GM21390 (cell line): ENCODE measurements around the gene RERE.

Experiments
- ATAC-seq: cut with Tn5 transposase; IDR thresholded peaks from one replicate; pipeline ENCODE4 v1.9.1; 2021; ENCODE audit not compliant: unreplicated experiment

The RERE gene

DNA sequence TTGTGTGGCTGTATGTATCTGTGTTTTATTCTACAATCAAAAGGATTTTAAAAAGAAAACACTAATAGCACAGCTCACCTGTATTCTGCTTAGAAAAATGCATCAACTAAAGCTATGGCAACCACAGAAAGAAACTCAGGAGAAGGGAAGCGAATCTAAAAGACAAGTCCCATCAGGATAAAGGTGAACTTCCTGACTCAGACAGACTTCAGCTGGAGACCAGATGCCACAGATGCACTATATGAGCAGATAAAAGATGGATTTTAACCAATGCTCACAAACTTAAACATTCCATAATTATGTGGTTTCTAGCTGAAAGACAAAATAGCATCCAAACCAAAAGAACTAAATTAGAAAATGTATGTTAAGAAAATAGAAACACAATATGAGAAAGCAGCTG, 231.0 kb downstream of the RERE start:
- ATAC-seq = no peak

DNA sequence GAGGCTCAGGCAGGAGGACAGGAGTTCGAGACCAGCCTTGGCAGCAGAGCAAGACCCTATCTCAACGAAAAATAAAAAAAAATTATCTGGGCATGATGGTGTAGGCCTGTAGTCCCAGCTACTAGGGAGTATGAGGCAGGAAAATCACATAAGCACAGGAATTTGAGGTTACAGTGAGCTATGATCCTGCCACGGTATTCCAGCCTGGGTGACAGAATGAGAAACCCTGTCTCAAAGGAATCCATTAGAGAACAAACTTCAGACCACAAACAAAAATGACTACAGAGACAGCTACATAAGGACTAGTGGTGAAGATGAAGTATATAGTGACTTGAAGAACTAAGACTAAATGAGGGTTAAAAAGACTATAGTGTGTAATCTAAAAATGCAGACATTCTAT, 233.1 kb downstream of the RERE start:
- no peak for ATAC-seq

DNA sequence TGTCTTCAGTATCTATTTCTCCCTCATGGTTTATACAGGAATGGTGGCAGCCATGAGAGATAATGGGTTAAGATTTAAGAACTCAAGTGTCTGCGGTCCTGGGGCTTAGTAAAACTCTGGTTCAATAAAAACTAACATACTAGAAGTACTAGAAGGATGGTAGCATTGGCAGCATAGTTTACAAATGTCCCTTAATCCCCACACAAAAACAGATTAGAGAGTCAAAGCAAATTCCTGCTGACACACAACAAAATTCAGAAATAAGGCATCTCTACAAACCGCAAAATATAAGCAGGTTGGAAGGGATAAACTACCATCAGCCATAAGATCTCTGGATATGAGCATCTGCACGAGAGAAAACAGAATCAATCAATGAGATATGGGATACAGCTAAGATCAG, 234.4 kb downstream of the RERE start:
- ATAC-seq = no peak

DNA sequence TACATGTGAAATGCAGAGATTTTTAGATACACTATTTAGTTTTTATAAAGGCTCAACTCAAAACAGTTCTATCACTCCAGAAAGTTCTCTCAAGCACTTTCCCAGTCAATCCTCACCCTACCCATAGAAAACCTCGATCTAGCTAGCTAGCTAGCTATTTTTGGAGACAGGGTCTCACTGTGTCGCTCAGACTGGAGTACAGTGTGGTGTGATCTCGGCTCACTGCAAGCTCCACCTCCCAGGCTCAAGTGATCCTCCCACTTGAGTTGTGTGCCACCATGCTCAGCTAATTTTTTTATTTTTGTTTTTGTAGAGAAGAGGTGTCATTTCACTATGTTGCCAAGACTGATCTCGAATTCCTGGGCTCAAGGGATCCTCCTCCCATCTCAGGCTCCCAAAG, 236.9 kb downstream of the RERE start:
- ATAC-seq = no peak

DNA sequence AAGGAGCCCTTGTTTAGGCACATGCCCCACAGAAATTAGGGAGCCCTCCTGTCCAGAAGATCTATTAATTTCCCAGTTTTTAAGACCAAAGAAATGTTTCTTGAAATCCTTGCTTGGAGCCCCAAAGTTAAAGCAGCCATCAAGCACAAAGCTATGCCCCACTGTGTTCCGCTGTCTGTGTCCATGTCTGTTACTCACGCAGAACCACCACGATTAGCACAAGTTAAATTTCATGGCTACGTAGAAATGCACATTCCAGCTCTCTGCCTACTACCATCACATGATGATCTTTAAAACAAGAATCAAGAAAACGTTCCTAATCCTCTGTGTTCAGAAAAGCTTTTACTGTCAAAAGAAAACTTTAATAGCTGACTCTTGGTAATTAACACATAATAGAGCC, 238.5 kb downstream of the RERE start:
- no peak for ATAC-seq

DNA sequence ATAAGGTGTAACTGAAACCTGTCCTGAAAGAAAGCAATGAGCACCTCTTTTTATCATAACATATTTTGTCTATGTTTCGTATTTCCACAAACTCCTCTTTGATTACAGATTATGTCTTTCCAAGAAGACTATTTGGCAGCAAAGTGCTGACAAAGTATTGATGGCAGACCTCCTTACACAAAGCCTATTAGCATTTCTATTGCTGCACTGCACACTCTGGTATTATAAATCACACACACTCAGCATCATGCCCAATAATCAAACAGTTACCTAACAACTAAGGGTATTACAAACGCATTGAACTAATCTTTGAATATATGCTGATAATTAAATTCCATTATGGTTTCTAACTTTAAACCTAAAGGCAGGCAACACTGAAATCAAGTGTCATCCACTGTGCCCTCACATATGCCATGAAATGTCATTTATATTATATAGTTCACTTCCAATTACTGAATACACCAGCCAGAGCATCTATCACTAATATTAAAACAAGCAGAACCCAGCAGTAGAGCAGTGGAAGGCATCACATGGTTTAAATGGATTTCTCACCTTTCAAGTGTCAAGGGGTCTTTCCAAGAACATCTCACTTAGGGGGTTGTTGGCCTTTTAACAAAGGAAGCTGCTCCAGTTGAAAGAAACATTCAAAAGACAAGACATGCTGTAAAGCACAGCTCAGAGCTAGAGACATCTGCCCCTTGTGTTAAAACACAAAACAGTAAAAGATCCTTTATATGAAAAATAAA, 239.1 kb downstream of the RERE start:
- no peak for ATAC-seq

DNA sequence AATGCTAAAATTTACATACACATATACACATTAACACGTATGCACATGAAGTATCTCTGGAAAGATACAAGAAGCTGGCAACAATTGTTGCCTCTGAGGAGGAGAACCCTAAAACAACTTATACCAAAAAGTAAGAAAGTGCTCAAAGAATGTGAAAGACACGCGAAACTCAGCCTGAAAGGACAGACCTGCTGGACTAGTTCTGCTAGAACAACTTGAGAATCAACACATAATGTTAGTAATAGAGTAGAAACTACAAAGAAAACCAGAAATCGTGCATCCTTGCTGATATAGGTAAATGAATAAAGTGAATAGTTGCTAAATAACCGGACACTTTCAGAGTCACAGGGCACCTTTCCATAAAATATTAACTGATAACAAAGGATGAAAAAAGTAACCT, 242.5 kb downstream of the RERE start:
- ATAC-seq = no peak

DNA sequence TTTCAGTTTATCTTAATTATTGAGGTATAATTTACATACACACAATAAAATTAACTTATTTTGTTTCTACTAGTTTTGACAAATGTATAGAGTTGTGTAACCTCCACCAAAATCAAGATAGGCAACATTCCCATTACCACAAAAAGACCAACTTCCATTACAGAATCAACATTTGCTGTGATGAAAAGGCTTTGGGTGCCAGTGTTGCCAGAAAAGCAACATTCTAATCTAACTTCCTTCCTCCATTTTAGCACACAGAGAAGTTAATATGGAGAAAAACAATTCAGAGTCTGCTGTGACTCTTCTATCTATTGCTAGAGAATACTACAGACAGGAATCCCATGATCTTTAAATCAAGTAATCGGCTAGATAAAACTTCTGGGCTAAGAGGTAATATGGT, 245.3 kb downstream of the RERE start:
- ATAC-seq = no peak

DNA sequence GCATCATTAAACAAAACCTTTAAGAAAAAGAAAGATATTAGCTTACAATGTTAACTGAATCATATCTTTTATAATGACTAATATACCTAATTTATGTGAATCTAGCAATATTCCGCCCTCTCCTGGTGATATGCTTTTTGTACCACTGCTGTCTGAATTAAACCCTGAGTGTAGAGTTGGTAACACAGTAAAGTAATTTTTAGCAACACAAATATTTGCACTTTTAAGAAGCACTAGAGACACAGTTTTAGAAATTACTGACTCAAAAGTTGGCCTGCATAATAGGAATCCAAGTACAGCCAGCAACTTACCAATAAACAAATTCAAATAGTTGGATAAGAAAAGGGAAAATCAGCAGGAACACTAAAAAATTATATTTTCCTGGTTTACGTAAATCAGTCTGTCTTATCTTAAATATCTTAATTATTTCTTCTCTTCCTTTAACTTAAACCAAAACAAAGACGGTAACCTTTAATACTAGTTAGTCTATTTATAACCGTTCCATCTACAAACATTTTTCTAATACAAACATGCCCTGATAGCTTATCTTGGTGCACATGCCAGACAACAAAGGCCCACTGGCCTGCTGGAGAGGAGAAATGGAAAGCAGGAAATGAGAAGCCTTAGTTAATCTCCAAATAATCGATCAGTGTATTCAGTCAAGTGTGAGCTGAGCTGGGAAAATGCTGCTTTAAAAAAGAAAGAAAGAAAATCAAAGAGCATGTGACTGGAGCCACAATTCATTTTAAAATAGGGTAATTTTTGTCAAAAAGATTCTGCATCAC, 246.0 kb downstream of the RERE start:
- no peak for ATAC-seq

DNA sequence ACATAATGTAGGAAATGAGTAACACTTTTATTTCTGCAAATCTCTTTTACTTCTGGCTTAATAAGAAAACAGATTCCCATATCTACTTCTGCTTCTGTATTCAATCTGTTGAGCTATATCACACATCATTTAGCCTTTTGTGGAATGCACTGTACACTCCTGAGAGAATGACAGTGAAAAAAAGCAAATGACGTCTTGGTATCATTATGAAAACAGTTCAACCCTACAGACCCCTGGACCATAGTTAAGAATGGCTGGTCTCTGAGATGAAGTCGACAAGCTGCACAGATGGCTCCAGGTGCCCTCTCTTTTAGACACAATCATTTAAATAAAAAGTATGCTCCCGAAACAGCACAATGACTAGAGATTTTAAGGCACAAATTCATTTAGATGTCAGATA, 247.0 kb downstream of the RERE start:
- no peak for ATAC-seq

DNA sequence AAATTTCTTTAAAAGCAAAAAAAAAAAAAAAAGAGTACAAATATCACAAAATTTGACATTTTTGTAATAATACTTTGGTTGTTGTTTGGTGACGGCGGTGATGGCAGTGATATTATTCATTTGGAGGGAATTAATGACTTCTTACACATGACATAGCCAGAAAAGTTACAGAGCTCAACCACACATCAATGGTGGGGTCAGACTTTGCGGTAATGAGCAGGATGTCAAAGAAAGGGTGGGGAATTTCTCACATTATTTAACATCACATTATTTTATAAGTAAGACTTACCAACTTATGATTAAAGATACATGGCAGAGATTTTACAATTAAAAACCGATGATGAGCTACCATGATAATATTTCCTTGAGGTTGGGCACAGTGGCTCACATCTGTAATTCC, 248.2 kb downstream of the RERE start:
- no peak for ATAC-seq

DNA sequence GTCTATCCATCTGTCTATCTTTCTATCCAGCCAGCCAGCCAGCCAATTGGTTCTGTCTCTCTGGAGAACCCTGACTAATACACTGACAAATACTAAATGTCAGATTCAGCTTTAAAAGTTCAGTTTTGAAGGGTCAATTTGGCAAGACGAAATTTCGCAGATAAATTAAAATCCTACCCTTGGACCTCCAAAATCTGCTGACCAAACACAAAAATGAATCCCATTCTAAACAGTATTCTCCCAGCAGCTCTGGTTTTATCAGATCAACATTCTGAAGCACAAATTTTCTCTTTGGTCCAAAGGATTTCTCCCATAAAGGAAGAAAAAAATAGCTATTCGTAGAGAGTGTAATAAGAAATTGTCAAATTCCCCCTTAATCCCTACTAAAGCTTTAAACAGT, 248.6 kb downstream of the RERE start:
- ATAC-seq = no peak

DNA sequence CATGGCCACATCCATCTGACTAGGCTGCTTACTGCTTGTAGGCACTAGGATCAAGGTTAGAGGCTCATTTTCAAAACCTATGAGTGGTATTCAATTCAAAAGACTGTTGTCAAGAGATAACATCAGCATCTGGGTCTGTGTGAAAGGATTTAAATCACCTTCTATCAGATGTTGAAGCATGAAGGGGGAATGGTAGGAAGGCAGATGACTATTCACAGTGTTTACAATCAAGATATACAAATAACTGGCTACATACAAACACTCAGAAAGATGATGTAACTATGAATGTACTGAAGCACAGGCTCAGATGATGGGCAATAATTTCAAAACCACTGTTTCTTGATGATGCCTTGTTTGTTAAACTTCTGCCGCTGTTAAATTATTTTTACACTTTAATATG, 250.3 kb downstream of the RERE start:
- no peak for ATAC-seq

DNA sequence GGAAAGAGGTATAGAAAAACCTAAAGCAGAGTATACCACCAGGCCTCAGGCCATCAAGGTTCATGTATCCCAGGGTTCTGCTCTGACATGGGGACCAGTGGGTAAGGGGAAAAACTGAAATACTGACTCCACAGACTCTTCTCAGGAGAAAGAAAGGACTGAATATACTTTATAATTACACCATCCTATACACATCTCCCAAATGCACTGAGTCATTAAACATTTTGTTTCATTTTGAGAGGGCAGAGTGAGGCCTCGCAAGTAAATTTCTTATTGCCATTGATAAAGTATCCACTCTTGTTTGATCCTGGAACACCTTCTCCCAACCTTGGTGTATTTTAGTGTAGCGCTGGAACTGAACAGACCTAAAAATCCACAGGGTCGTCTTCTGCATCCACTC, 251.6 kb downstream of the RERE start:
- no peak for ATAC-seq

DNA sequence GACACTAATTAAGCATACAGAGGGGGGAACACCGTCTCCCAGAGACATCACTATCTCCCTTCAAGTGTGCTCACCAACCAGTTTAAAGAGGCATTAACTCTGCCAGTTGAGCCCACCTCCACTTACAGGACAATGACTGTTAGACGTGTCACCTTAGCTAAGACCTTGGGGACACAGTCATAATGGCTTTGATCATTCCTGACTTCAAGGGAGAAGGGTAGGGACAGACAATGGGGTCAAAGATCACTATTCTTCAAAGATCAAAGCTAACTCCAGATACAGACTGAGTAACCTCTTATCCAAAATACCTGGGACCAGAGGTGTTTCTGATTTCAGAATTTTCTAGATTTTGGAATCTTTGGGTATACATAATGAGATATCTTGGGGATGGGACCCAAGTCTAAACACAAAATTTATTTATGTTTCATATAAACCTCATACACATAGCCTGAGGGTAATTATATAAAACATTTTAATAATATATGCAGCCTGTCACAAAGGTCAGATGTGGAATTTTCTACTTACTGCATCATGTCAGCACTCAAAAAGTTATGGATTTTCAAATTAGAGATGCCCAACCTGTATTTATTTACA, 253.4 kb downstream of the RERE start:
- ATAC-seq = no peak

DNA sequence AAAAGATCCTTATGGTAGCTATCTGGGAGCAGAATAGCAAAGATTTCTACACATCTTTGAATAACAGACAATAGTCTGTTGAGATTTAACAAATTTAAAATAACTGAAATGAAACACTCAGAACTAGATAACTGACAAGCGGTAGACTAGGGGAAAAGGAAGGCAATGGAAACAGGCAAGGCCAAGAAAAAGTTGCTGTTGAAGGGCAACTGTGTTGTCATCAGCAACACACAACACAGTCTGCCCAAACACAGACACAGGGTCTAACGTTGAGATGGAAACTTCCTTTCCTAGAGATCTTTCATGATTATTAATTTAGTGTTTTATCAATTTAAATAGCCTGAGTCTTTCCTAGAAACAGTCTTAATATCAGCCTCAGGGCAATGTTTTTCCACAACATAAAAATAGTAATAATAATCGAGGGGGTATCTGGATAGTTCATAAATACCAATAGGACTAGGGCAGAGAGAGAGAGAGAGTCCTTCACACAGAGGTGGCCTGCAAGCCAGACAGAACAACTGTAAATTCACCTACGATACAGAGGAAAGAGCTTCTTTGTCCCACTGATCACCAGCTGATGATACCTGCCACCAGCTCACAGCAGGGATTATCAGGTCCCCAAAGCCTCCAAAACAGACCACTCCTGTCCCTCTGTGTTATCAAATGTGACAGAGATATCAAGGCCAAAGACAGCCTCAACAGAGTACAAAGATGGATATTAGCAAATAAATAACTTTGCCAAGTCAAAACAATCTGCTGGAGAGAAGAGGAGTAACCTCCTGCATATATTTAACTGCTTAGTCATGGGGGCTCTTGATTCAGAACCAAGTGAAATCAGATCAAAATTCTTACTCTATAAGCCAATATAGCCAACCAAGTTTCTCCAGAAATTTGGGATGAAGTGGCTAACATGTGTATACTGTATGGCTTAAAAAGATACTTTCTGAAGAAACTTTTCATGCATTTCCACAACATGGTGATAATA, 254.3 kb downstream of the RERE start:
- no peak for ATAC-seq

DNA sequence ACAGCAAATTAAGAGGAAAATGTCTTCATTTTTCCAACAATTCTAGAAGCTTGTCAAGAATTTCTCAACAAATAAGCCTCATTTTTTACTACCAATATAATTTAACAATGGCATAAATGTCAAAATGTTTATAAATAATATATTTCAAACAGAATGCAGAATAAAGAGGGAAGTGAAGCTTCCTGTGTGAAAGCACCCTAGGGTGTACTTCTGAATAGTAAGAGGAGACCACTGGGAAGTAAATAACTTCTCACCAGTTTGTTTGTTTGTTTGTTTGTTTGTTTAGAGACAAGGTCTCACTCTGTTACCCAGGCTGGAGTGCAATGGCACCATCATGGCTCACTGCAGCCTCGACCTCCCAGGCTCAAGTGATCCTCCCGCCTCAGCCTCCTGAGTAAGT, 255.2 kb downstream of the RERE start:
- ATAC-seq = no peak

DNA sequence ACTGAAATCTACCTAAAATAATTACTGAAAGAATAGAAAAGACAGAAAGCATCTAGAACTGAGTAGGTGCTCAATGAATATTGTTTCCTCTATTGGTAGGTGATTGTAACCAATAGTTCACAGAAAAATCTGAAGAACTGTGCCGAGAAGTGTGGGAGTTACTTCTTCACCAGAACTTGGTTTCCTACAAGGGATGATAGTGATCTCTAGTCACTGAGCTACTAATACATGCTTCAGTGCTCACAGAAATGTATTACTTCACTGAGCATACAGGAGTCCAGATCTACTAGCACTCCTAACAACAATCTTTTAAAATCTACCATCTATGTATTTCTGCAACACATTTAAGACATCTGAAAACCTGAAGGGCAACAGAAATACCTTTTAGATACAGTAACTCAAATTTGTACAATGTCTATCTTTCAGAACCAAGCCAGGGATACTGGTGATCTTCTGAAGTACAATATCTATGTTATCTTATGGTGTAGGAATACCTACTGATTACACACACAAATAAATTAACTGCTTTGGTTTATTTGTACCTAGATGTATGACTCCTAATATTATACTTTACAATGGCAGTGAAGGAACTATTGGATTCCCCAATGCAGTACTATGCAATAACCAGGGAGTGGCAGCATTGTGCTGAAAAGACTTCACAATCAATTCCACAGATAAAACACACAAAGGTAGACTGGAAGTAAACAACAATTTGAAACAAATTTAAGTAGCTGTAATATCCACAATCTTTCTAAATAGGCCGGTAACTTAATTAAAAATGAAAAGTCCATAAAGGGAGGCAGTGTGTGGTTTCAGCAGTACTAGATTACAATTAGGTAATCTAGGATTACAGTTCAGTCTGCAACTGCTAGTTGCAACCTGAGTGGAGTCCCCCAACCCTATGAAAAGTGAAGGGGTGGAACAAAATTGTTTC, 256.6 kb downstream of the RERE start:
- peak; percentile 50 for ATAC-seq

DNA sequence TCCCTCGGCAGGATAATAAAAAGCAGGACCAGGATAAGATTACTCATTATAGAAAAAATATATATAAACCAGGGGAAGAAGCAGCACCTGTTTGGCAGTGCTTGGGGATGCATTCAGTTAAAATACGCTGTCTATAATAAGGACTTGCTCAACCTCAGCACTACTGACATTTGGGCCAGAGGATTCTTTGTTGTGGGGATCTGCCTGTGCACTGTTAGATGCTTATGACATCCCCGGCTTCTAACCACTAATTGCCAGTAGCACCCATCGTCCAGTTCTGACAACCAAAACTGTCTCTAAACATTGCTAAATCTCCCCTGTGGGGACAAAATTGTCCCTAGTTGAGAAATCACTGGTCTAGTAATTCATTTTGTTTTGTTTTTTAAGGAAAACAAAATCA, 257.4 kb downstream of the RERE start:
- no peak for ATAC-seq

DNA sequence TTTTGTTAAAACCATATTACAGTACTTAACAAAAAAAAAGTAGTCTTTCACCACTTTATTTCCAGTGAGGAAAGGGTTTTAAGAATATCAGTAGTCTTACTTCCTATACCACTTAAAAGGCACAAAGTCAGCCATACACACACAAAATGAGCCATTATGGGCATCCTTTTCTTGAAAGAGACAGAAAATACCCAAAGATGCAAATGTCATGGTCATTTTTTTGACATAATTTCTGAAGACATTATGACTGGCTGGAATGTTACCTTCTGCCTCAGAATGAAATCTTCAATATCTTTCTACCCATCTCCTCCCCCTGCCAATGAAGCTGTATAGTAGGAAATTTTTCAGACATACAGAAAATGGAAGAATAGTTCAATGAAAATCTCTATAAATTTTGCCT, 261.9 kb downstream of the RERE start:
- no peak for ATAC-seq
